ENCODE results near the gene JMJD7. TPM values are rescaled to one million over a fixed set of nuclear protein-coding genes. Genes with fewer than 3 reads are reported as not detected.

JMJD7 gene
- total RNA-seq, 1 experiment from 2014 or later, result 11.7 TPM

- no peak overlapping the region for H2AFZ ChIP-seq
- TF ChIP-seq, protein P1, sequence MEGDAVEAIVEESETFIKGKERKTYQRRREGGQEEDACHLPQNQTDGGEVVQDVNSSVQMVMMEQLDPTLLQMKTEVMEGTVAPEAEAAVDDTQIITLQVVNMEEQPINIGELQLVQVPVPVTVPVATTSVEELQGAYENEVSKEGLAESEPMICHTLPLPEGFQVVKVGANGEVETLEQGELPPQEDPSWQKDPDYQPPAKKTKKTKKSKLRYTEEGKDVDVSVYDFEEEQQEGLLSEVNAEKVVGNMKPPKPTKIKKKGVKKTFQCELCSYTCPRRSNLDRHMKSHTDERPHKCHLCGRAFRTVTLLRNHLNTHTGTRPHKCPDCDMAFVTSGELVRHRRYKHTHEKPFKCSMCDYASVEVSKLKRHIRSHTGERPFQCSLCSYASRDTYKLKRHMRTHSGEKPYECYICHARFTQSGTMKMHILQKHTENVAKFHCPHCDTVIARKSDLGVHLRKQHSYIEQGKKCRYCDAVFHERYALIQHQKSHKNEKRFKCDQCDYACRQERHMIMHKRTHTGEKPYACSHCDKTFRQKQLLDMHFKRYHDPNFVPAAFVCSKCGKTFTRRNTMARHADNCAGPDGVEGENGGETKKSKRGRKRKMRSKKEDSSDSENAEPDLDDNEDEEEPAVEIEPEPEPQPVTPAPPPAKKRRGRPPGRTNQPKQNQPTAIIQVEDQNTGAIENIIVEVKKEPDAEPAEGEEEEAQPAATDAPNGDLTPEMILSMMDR (conservative IDR thresholded peaks at IDR 0.05), result no peak
- TF ChIP-seq EZH2 (IDR thresholded peaks at IDR 0.05; ENCODE audit: low read depth), result no peak
- H3K4me2 ChIP-seq, result peak overlapping the region; percentile 24
- POLR2A ChIA-PET (ENCODE audit: unreplicated experiment), result interaction anchor here (0.5 to 0.6 kb wide), 2 partner anchors 133 to 577 kb away, joined by 3 read pairs; no protein-coding TSS in a partner anchor
- no TSS peak for BruUV-seq (replicated peaks)
- no peaks in the 10 kb centered on the region for H4K20me1 ChIP-seq (ENCODE audit: insufficient read depth)
- no peaks in the 10 kb centered on the region for H3K36me3 ChIP-seq (ENCODE audit: low read depth)
- DNase-seq, result peak; percentile 86 to 87
- CTCF ChIA-PET, result interaction anchor here (0.6 kb wide), 1 partner anchor 62 kb away, joined by 3 read pairs; no protein-coding TSS in a partner anchor
- H3K9me2 ChIP-seq (ENCODE audit: insufficient read depth), result no peaks in the 10 kb centered on the region
- peaks cover 28% of the 10 kb centered on the region for H3K4me1 ChIP-seq (replicated peaks; ENCODE audit: insufficient read depth)
- H3K27ac ChIP-seq, result no peak overlapping the region
- H3F3A ChIP-seq (ENCODE audit: insufficient read depth, low read depth), result peaks cover 12% of the 10 kb centered on the region; the same call in 1 of the 2 replicates
- no peaks in the 10 kb centered on the region for H3K79me2 ChIP-seq (ENCODE audit: low read depth)
- intact Hi-C loops (cut with micrococcal nuclease; ENCODE audit: unreplicated experiment), result no loop called here
- no peaks in the 10 kb centered on the region for H3K9me3 ChIP-seq (ENCODE audit: insufficient read depth, low read depth)
- no peaks in the 10 kb centered on the region for H3K27me3 ChIP-seq (ENCODE audit: insufficient read depth, low read depth)
- no peak overlapping the region for H3K4me3 ChIP-seq
Observed at GRCh38 chr15:41832875-41833274, 5.0 kb downstream of the JMJD7 start.

- TF ChIP-seq, protein P1 (conservative IDR thresholded peaks at IDR 0.05), result no peak
- TF ChIP-seq EZH2 (IDR thresholded peaks at IDR 0.05; ENCODE audit: low read depth), result no peak
- H3K9me3 ChIP-seq (ENCODE audit: insufficient read depth, low read depth), result no peaks in the 10 kb centered on the region
- BruUV-seq (replicated peaks), result no TSS peak
- no peak overlapping the region for H3K4me3 ChIP-seq
- no peak overlapping the region for H3K4me2 ChIP-seq
- no peak overlapping the region for H3K27ac ChIP-seq
- H3K27me3 ChIP-seq (ENCODE audit: insufficient read depth, low read depth), result no peaks in the 10 kb centered on the region
- DNase-seq, result no peak
- H3F3A ChIP-seq (ENCODE audit: insufficient read depth, low read depth), result peaks cover 16% of the 10 kb centered on the region; the same call in 1 of the 2 replicates
- H3K4me1 ChIP-seq (replicated peaks; ENCODE audit: insufficient read depth), result peaks cover 31% of the 10 kb centered on the region
- POLR2A ChIA-PET (ENCODE audit: unreplicated experiment), result no interaction called here
- H3K79me2 ChIP-seq (ENCODE audit: low read depth), result no peaks in the 10 kb centered on the region
- no peaks in the 10 kb centered on the region; the same call in 1 of the 2 replicates for H4K20me1 ChIP-seq (ENCODE audit: insufficient read depth)
- no peaks in the 10 kb centered on the region for H3K9me2 ChIP-seq (ENCODE audit: insufficient read depth)
- CTCF ChIA-PET, result no interaction called here
- H3K36me3 ChIP-seq (ENCODE audit: low read depth), result no peaks in the 10 kb centered on the region
- intact Hi-C loops (cut with micrococcal nuclease; ENCODE audit: unreplicated experiment), result no loop called here
- H2AFZ ChIP-seq, result no peak overlapping the region
Observed at GRCh38 chr15:41834096-41834495, 6.2 kb downstream of the JMJD7 start.

DNA sequence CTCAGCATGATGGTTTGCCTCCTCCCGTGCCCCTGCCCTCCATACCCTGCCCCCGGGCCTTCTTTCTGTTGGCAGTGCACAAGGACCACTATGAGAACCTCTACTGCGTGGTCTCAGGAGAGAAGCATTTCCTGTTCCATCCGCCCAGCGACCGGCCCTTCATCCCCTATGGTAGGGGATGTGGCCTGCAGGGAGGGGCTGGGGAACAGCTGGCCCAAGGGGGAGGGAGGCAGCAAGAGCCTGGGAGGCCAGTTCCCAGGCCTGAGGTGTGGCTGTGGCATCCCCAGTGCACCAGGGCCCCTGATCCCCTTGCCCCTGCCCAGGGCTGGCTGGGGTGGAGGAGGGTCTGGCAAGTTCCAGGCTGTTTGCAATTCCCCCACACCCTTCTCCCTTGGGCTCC is 8.2 kb downstream of the JMJD7 start:
- Histone ChIP-seq H3K4me3 (no peak overlapping the region), H2AFZ (no peak overlapping the region), H3K27ac (no peak overlapping the region), H3F3A (ENCODE audit: insufficient read depth, low read depth) (peaks cover 16% of the 10 kb centered on the region; the same call in 1 of the 2 replicates), H3K36me3 (ENCODE audit: low read depth) (no peaks in the 10 kb centered on the region), H3K9me2 (ENCODE audit: insufficient read depth) (no peaks in the 10 kb centered on the region), H3K4me2 (no peak overlapping the region), H3K4me1 (replicated peaks; ENCODE audit: insufficient read depth) (peaks cover 36% of the 10 kb centered on the region), H3K9me3 (ENCODE audit: insufficient read depth, low read depth) (no peaks in the 10 kb centered on the region), H4K20me1 (ENCODE audit: insufficient read depth) (no peaks in the 10 kb centered on the region; the same call in 1 of the 2 replicates), H3K27me3 (ENCODE audit: insufficient read depth, low read depth) (no peaks in the 10 kb centered on the region), H3K79me2 (ENCODE audit: low read depth) (no peaks in the 10 kb centered on the region)
- ChIA-PET CTCF (no interaction called here), POLR2A (ENCODE audit: unreplicated experiment) (no interaction called here)
- DNase-seq, result no peak
- intact Hi-C loops (cut with micrococcal nuclease; ENCODE audit: unreplicated experiment), result no loop called here
- no TSS peak for BruUV-seq (replicated peaks)
- TF ChIP-seq, protein P1 (conservative IDR thresholded peaks at IDR 0.05), result no peak
- no peak for TF ChIP-seq EZH2 (IDR thresholded peaks at IDR 0.05; ENCODE audit: low read depth)
